RPMI8226 (cell line): ENCODE data around the gene UQCRC1.
A peak's percentile ranks its signal among the peaks of the same experiment; 100 is the strongest.

Experiments
- DNase-seq: peaks from one replicate; pipeline ENCODE4 v3.0.0-alpha.2; 2015

UQCRC1 gene

GRCh38 chr3:48598323-48599076 lies 10.9 kb downstream of the UQCRC1 start:
- DNase-seq = no peak

- no peak for DNase-seq
Measured at GRCh38 chr3:48597408-48597800, 12.0 kb downstream of the UQCRC1 start.

- no peak for DNase-seq
Measured at GRCh38 chr3:48596676-48597407, 12.6 kb downstream of the UQCRC1 start.

- no peak for DNase-seq
Measured at GRCh38 chr3:48596157-48596556, 13.3 kb downstream of the UQCRC1 start.

- no peak for DNase-seq
Measured at GRCh38 chr3:48595526-48596121, 13.8 kb downstream of the UQCRC1 start.

GRCh38 chr3:48595075-48595525 lies 14.3 kb downstream of the UQCRC1 start, which contains the start of gene COL7A1:
COL7A1 (minus strand) TSS chr3:48595329; CDS start chr3:48595159, 170 bp downstream.
- DNase-seq = no peak

- no peak for DNase-seq
Measured at GRCh38 chr3:48594417-48595049, 14.9 kb downstream of the UQCRC1 start.

GRCh38 chr3:48593337-48593736 lies 16.1 kb downstream of the UQCRC1 start:
- no peak for DNase-seq

GRCh38 chr3:48592519-48593087 lies 16.8 kb downstream of the UQCRC1 start:
- DNase-seq = no peak

GRCh38 chr3:48591886-48592518 lies 17.4 kb downstream of the UQCRC1 start:
- no peak for DNase-seq

GRCh38 chr3:48591436-48591835 lies 18.0 kb downstream of the UQCRC1 start:
- DNase-seq = no peak

- no peak for DNase-seq
Measured at GRCh38 chr3:48588230-48588629, 21.2 kb downstream of the UQCRC1 start.

- DNase-seq = peak; percentile 25
Measured at GRCh38 chr3:48587686-48588085, 21.8 kb downstream of the UQCRC1 start.

- DNase-seq = no peak
Measured at GRCh38 chr3:48585411-48585810, 24.0 kb downstream of the UQCRC1 start.

GRCh38 chr3:48584836-48585235 lies 24.6 kb downstream of the UQCRC1 start:
- DNase-seq = no peak

- no peak for DNase-seq
Measured at GRCh38 chr3:48581621-48582481, 27.6 kb downstream of the UQCRC1 start.

GRCh38 chr3:48576647-48577046 lies 32.8 kb downstream of the UQCRC1 start:
- no peak for DNase-seq

- DNase-seq = no peak
Measured at GRCh38 chr3:48575366-48575765, 34.1 kb downstream of the UQCRC1 start.

- DNase-seq = no peak
Measured at GRCh38 chr3:48573973-48574585, 35.4 kb downstream of the UQCRC1 start.

GRCh38 chr3:48572517-48572916 lies 36.9 kb downstream of the UQCRC1 start:
- DNase-seq = no peak

GRCh38 chr3:48571938-48572337 lies 37.5 kb downstream of the UQCRC1 start:
- DNase-seq = no peak
